GM19023 (cell line): ENCODE results near the gene THSD8.
A peak's percentile ranks its signal among the peaks of the same experiment; 100 is the strongest.
"Not testable (repeated sequence)": the region's sequence is repeated elsewhere in the genome, so short reads cannot be mapped to it uniquely, and the experiment has no call there.

Source experiments
- ATAC-seq: cut with Tn5 transposase; IDR thresholded peaks from one replicate; pipeline ENCODE4 v1.9.1; 2021; ENCODE audit warnings: mild to moderate bottlenecking, moderate library complexity; ENCODE audit not compliant: unreplicated experiment

Gene THSD8

GRCh38 chr19:12792051-12792852 is 9.6 kb upstream of the THSD8 start:
- no peak for ATAC-seq

GRCh38 chr19:12792853-12793289 is 9.0 kb upstream of the THSD8 start:
- ATAC-seq, result no peak

- peak; percentile 31 for ATAC-seq
These were observed 8.3 kb upstream of the THSD8 start for GRCh38 chr19:12793290-12794195.

- no peak for ATAC-seq
These were observed 7.5 kb upstream of the THSD8 start for GRCh38 chr19:12794196-12794941.

- no peak for ATAC-seq
These were observed 6.9 kb upstream of the THSD8 start for GRCh38 chr19:12794971-12795381.

- ATAC-seq, result no peak
These were observed 5.5 kb upstream of the THSD8 start for GRCh38 chr19:12796146-12797071.

- no peak for ATAC-seq
These were observed 4.7 kb upstream of the THSD8 start for GRCh38 chr19:12797141-12797587.

- ATAC-seq, result not testable (repeated sequence)
These were observed 4.3 kb upstream of the THSD8 start for GRCh38 chr19:12797607-12798006.

GRCh38 chr19:12799742-12800465 is 2.0 kb upstream of the THSD8 start:
- no peak for ATAC-seq

- no peak for ATAC-seq
These were observed 1.5 kb upstream of the THSD8 start for GRCh38 chr19:12800466-12800770.

- ATAC-seq, result no peak
These were observed 875 bp upstream of the THSD8 start for GRCh38 chr19:12800923-12801465.

GRCh38 chr19:12802267-12803106 is 618 bp downstream of the THSD8 start:
- ATAC-seq, result no peak

- no peak for ATAC-seq
These were observed 2.2 kb downstream of the THSD8 start for GRCh38 chr19:12804051-12804450.

- ATAC-seq, result peak; percentile 83
These were observed 4.6 kb downstream of the THSD8 start, which contains the start of gene RNASEH2A for GRCh38 chr19:12806242-12807081. TSS of gene RNASEH2A (plus strand) at chr19:12806584. CDS start at chr19:12806674, 90 bp downstream.

- ATAC-seq, result no peak
These were observed 13.2 kb downstream of the THSD8 start for GRCh38 chr19:12815088-12815487.

- not testable (repeated sequence) for ATAC-seq
These were observed 15.3 kb downstream of the THSD8 start for GRCh38 chr19:12817188-12817587.

GRCh38 chr19:12817810-12818209 is 15.9 kb downstream of the THSD8 start:
- ATAC-seq, result not testable (repeated sequence)
